HG02678 (cell line): ENCODE results near the gene GPHN.

Source experiments
- ATAC-seq: cut with Tn5 transposase; IDR thresholded peaks from one replicate; pipeline ENCODE4 v1.9.1; 2021; ENCODE audit warnings: mild to moderate bottlenecking, moderate library complexity; ENCODE audit not compliant: unreplicated experiment

Gene GPHN

GRCh38 chr14:66596241-66596985, 88.5 kb downstream of the GPHN start:
- no peak for ATAC-seq

DNA sequence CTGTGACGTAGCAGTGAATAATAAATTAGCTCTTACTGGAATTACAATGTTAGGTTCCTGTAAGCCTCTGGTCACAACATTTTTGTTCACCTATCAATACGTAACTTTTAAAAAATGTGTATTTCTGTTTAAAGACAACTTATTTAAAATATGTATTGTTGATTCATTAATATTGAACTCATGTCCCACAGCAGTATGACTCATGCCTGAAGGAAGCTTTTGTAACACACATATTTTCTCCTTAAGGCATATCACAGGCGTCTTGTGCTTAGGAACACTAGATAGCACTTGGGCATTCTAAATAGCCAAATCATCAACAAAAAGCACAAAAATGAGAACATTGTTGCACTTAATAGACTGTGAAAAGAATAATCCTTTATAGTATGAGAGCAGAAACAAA, 92.5 kb downstream of the GPHN start:
- ATAC-seq = no peak

DNA sequence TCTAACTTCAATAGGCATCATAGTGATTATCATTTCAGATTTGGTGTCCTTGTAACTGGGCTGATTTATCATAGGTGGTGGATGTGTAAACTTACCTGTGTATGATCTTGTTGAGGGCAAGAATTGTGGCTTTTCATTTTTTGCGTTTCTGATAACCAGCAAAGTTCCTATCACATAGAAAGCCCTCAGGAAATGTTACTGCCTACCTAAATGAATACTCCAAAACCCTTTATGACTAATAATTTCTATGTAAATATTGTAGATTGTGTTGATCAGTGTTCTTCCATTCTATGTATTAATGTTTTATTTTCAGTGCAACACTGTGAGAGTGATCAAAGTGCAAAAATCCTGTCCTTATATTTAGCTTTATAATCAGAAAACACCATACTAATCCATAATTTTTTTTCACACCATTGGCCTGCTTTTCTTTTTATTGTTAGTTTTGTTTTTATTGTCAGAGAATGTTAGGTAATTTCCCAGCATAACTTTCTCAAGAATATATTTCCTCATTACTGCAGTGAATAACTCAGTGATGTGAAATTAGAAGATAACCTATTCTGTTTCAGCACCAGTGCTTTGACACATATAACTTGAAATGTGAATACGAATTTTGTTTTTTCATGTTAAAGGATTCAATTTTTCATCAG, 94.1 kb downstream of the GPHN start:
- no peak for ATAC-seq

DNA sequence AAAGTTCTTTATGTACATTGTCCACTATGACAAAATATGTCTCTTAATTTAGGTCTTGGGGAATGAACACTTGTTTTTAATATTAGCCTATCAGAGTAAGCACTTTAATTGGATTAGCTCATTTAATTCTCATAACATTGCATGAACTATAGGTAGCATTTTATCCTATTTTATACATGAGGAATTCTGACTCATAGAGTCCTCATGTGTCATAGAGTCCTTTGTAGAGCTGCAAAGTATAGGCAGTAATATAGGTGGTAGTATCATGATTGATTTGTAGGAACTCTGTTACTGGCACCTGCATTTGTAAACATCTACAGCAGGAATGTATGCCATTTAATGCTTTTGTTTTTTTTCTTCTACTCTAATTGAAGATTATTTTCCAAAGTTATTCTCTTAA, 96.0 kb downstream of the GPHN start:
- no peak for ATAC-seq

DNA sequence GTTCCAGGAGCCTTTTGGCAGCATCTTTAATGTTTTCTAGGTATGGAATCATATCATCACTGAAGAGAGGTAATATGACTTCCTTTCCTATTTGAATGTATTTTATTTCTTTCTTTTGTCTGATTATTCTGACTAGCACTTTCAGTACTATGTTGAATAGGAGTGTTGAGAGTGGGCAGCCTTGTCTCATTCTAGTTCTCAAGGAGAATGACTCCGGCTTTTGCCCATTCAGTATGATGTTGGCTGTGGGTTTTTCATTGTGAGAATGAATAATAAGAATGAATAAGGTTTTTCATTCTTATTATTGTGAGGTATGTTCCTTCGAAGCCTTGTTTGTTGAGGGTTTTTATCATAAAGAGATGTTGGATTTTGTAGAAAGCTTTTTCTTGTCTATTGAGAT, 98.9 kb downstream of the GPHN start:
- no peak for ATAC-seq

DNA sequence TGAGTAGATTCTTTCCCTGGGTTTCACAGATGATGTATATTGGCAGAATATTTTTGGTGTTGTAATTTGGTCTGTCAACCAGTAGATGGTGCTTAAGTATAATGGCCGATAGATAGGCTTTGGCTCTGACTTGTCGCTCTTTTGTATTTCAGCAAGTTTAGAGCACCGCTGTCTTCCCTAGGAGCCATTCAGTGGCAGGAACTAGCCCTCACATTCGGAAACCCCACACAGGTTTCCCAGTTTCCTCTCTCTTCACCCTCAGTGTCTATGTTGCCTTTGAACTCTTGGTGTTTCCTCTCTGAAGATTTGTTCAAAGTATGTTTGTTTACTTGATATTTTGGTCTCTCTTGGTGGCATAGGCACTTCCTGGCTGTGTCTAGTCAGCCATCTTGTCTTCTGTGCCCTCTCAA, 102.2 kb downstream of the GPHN start:
- no peak for ATAC-seq

DNA sequence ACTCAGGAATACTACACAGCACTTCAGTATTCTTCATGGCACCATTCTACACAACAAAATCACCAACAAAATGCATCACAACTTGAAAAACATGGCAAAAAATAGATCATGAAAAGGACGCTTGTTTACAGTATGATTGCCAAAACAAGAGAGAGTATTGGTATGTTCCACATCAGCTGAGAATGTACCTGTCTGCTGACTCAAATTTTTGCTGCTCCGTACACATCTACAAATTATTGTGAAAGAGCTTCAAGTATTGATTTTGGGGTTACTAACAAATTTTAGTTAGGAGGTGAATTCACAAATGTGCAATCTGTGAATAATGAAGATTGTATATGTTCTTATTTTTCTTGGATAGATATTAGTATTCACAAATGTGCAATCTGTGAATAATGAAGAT, 105.4 kb downstream of the GPHN start:
- ATAC-seq = no peak

DNA sequence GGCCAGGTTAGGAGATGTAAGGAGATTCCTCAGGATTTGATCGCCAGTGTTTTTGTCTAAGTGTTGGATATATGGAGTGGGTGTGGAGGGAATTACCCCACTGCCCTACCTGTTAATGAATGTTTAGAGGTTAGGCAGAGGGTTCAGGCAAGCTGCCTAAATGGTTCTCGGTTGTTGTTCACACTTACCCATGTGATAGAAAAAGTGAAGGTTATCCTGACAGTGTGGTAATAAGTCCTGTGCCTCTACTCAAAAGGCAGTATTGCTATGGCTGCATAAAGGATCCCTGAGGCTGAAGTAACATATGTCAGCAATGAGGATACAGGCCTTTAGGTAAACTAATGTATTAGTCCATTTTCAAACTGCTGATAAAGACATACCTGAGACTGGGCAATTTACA, 112.0 kb downstream of the GPHN start:
- peak; percentile 57 for ATAC-seq

DNA sequence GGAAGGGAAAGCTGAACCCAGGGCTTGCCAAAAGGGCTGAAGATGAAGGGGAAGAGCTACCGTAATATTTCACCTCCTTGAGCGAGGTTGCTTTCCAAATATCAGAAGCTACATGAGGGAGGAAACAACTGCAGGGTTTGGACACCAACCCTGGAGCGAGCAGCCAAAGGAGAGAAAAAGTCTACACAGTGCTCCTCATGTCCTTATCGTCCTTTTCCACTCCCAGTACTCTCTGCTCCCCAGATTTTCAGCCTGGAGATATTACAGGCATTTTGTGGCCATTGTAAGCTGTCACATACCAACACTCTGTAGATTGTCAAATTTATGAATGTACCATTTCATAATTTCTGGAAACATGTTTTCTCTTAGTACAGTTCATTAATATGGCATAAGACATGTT, 115.9 kb downstream of the GPHN start:
- no peak for ATAC-seq

DNA sequence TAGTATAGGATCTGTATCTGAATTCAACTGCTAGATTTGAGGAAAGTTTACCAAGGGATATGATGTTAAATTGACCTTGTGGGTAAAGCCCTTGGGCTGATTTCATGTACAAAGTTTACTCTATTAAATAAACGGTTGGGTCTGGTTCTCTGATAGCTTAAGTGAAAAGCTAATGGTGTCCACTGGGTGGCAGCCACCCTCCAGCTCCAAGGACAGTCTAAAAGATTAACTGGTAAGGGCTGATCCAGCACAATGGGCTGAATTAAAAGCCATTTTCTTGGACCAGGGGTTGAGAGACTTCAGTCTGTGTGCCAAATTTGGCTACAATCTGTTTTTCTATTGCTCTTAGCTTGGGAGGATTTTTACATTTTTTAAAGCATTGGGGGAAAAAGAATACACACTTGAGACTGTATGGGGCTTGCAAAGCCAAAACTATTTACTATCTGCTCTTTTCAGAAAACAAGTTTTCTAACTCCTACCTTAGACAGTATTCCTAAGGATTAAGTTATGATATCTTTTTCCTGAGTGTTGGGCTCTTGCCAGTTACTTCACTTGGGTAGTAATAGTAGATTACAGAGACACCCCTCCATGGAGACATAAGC, 116.5 kb downstream of the GPHN start:
- ATAC-seq = peak; percentile 76

- ATAC-seq = no peak
Observed at GRCh38 chr14:66628636-66629035, 120.7 kb downstream of the GPHN start.

- ATAC-seq = no peak
Observed at GRCh38 chr14:66629499-66629898, 121.6 kb downstream of the GPHN start.

- no peak for ATAC-seq
Observed at GRCh38 chr14:66634876-66635275, 126.9 kb downstream of the GPHN start.

DNA sequence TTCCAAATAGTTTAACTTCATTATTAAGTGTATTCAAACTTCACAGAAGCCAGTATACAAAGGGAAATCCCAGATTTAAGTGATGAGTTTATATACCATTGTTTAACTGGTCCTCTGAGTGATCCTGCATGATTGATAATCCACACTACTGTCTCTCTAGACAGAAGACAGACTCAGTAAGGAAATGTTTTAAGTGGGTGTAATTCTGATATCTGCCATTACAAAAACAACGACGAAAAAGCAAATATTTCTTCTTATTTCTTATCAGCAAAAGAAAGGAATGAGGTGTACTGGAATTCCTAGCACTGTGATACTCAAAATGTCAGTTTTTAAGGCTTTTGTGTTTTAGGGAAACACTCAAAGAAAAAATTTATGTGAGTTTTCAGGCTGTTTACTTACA, 127.5 kb downstream of the GPHN start:
- no peak for ATAC-seq

DNA sequence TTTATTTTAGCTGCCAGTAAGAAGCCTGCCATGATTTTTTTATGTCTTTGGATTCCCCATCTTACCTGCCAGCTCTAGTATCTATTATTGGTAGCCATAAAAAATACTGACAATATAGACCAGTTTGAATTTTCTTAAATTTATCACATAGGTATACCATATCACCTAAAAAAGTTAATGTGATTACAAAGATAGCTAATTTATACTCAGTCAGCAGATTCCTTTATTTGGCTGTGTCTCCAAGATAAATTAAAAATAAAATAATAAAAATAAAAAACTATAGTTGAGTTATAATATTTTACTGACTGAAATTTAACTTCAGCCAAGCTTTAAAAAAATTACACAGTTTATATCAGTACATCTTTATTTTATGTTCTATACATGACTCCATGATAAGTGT, 128.3 kb downstream of the GPHN start:
- ATAC-seq = no peak

- ATAC-seq = no peak
Observed at GRCh38 chr14:66638689-66639088, 130.7 kb downstream of the GPHN start.

- no peak for ATAC-seq
Observed at GRCh38 chr14:66641861-66642635, 134.1 kb downstream of the GPHN start.

DNA sequence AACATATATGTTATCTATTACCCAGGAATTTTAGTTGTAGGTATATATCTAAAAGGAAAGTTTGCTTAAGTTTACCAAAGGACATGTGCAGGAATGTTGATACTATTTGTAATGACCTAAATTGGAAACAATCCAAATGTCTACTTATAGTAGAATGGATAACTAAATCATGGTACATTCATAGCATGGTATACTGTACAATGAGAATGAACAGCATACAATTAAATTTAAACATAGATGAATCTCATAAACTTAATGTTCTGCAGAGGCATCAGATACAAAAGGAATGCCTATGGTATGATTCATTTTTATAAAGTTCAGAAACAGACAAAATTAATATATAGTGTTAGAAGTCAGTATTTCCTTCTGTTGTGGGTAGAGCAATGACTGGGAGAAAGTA, 135.4 kb downstream of the GPHN start:
- ATAC-seq = no peak

- no peak for ATAC-seq
Observed at GRCh38 chr14:66645716-66646115, 137.8 kb downstream of the GPHN start.

DNA sequence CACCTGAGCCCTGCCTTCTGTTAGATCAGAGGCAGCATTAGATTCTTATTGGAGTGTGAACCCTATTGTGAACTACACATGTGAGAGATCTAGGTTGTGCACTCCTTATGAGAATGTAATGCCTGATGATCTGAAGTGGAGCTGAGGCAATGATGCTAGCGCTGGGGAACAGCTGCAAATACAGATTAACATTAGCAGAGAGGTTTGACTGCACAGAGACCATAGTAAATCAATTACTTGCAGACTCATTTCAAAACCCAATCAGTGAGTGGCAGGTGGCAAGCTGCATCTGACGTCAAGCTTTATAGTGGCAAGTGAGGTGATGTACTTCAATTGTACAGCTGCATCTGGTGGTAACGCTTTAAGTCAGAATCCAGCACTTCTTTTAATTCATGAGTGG, 141.6 kb downstream of the GPHN start:
- peak; percentile 76 for ATAC-seq

GRCh38 chr14:66650491-66650911, 142.6 kb downstream of the GPHN start:
- ATAC-seq = peak; percentile 46
